Gastrocnemius medialis (tissue), 4 donors: ENCODE data around the gene UGT2A2. TPM values are rescaled to one million over a fixed set of nuclear protein-coding genes. Genes with fewer than 3 reads are reported as not detected.

Experiments
- ATAC-seq, 2 donors: fragments of 150-250 bp; one replicate each; pipeline ENCODE4 v1.9.1; 2016
- DNase-seq, 2 donors: peaks; one replicate each; pipeline ENCODE4 v3.0.0-alpha.2; 2019
- H3K27ac ChIP-seq, 4 donors: fragments of 200-600 bp; sonication (generic); 1 replicate in 1 of 4; 2 replicates in 3 of 4; pipeline ENCODE4 v1.5.1; 2016 to 2018; ENCODE audit warnings: mild to moderate bottlenecking in 2 of 4, moderate library complexity in 1 of 4
- H3K27me3 ChIP-seq, 3 donors: fragments of 200-600 bp; sonication (generic) in 2 of 3; 1 replicate in 1 of 3; 2 replicates in 2 of 3; pipeline versions ENCODE4 v1.5.1 to v1.6.0; 2016 to 2019; ENCODE audit warnings: mild to moderate bottlenecking in 1 of 3, moderate library complexity in 1 of 3
- H3K36me3 ChIP-seq, 2 donors: fragments of 200-600 bp; sonication (generic) in 1 of 2; one replicate each; pipeline ENCODE4 v1.5.1; 2017 to 2018
- H3K4me1 ChIP-seq, 2 donors: fragments of 200-600 bp; sonication (generic) in 1 of 2; one replicate each; pipeline ENCODE4 v1.5.1; 2016 to 2017; ENCODE audit warnings: mild to moderate bottlenecking in 2 of 2
- H3K4me3 ChIP-seq, 4 donors: fragments of 200-600 bp; sonication (generic) in 3 of 4; 1 replicate in 1 of 4; 2 replicates in 3 of 4; pipeline ENCODE4 v1.5.1; 2016 to 2019; ENCODE audit warnings: mild to moderate bottlenecking in 2 of 4
- H3K9me3 ChIP-seq, 3 donors: fragments of 200-600 bp; sonication (generic) in 2 of 3; 1 replicate in 1 of 3; 2 replicates in 2 of 3; pipeline ENCODE4 v1.5.1; 2016 to 2019
- POLR2A ChIP-seq, 2 donors: fragments of 450-650 bp; IDR thresholded peaks; one replicate each; pipeline ENCODE4 v1.6.1; 2017; ENCODE audit warnings: antibody characterized with exemption in 2 of 2, mild to moderate bottlenecking in 2 of 2, moderate library complexity in 2 of 2
- in situ Hi-C, 4 donors: fragments of 200-750 bp; cut with MboI; loops; one replicate each; pipeline versions ENCODE4 v1.15.0 to v1.8.0; 2017; ENCODE audit warnings: low sequenced_read_pairs in 4 of 4
- intact Hi-C: fragments of 100-400 bp; cut with DNase I; formaldehyde crosslinking; loops from one replicate; pipeline ENCODE4 v1.15.1; 2023; ENCODE audit warnings: low total_unique reads
- total RNA-seq, 4 donors: library from RNA; depleted of rRNA; stranded (reverse); fragments of >200 nt; gene quantifications; one replicate each; pipeline versions ENCODE4 v1.1.0 to v1.2.3, GENCODE V29; 2016
- TF ChIP-seq, protein P1 (sequence below), 5 experiments: fragments of 450-650 bp in 3 of 5; fragments of 200-600 bp in 2 of 5; sonication (generic) in 2 of 5; IDR thresholded peaks in 4 of 5; conservative IDR thresholded peaks in 1 of 5; 1 replicate in 4 of 5; 2 replicates in 1 of 5; pipeline ENCODE4 v1.5.1; 2016 to 2019; ENCODE audit warnings: antibody characterized with exemption in 5 of 5, mild to moderate bottlenecking in 3 of 5, moderate library complexity in 3 of 5

Gene UGT2A2
- total RNA-seq, 4 donors from 2014 or later, result not detected

DNA sequence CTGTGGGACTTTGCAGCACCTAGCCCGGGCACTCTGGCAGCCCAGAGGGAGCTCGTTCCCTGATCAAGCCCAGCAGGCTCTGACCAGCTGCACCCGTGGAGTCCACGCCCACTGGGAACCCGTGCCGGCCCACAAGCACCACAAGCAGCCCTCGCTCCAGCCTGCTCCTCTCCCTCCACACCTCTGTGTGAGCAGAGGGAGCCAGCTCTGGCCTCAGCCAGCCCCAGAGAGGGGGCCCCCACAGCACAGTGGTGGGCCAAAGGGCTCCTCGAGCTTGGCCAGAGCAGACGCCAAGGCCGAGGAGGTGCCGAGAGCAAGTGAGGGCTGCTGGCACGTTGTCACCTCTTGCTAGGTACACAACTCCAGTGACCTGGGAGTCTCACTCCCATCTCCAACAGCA lies 18.7 kb upstream of the UGT2A2 start:
- H3K9me3 ChIP-seq, result no peaks in the 10 kb centered on the region
- no peak overlapping the region for H3K4me3 ChIP-seq
- TF ChIP-seq, protein P1, sequence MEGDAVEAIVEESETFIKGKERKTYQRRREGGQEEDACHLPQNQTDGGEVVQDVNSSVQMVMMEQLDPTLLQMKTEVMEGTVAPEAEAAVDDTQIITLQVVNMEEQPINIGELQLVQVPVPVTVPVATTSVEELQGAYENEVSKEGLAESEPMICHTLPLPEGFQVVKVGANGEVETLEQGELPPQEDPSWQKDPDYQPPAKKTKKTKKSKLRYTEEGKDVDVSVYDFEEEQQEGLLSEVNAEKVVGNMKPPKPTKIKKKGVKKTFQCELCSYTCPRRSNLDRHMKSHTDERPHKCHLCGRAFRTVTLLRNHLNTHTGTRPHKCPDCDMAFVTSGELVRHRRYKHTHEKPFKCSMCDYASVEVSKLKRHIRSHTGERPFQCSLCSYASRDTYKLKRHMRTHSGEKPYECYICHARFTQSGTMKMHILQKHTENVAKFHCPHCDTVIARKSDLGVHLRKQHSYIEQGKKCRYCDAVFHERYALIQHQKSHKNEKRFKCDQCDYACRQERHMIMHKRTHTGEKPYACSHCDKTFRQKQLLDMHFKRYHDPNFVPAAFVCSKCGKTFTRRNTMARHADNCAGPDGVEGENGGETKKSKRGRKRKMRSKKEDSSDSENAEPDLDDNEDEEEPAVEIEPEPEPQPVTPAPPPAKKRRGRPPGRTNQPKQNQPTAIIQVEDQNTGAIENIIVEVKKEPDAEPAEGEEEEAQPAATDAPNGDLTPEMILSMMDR (IDR thresholded peaks at IDR 0.05 in 4 of 5, conservative IDR thresholded peaks at IDR 0.05 in 1 of 5), result no peak
- TF ChIP-seq POLR2A (IDR thresholded peaks at IDR 0.05), result no peak
- H3K27ac ChIP-seq, result no peak overlapping the region
- no peak for DNase-seq
- no peaks in the 10 kb centered on the region for H3K27me3 ChIP-seq
- in situ Hi-C loops (loop anchor here in 1 of 4 donors (25.0 kb wide), 1 partner anchor 104 kb away; the partner anchor contains the start of gene SULT1B1), intact Hi-C loops (no loop called here)
- no peaks in the 10 kb centered on the region for H3K4me1 ChIP-seq
- no peak for ATAC-seq
- H3K36me3 ChIP-seq, result no peaks in the 10 kb centered on the region

DNA sequence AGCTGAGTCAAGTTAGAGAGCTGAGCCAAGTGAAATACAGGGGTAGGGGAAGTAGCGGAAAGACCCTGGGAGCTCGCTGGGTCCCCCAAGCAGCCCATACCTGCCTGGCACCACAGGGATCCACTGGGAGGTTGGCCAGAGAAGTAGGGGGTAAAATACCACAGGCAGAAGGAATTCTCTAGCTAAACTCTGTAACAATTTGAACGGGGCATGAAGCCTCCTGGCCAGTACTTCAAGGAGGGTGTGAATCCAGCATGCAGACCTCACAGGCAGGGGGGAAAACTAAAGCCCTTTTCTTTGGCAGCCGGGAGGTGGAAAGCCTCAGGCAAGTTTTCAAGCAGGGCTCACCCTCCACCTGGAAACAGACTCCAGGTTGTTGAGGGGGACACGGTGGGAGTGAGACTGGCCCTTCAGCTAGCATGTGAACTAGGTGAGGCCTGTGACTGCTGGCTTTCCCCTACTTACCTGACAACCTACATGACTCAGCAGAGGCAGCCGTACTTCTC lies 17.3 kb upstream of the UGT2A2 start:
- DNase-seq, result no peak
- in situ Hi-C loops, result loop anchor here in 1 of 4 donors (25.0 kb wide), 1 partner anchor 106 kb away; the partner anchor contains the start of gene SULT1B1
- no peaks in the 10 kb centered on the region for H3K4me1 ChIP-seq
- H3K36me3 ChIP-seq, result no peaks in the 10 kb centered on the region
- intact Hi-C loops, result no loop called here
- H3K9me3 ChIP-seq, result no peaks in the 10 kb centered on the region
- ATAC-seq, result no peak
- TF ChIP-seq, protein P1 (IDR thresholded peaks at IDR 0.05 in 4 of 5, conservative IDR thresholded peaks at IDR 0.05 in 1 of 5), result no peak
- no peak for TF ChIP-seq POLR2A (IDR thresholded peaks at IDR 0.05)
- no peaks in the 10 kb centered on the region for H3K27me3 ChIP-seq
- H3K27ac ChIP-seq, result no peak overlapping the region
- no peak overlapping the region for H3K4me3 ChIP-seq

DNA sequence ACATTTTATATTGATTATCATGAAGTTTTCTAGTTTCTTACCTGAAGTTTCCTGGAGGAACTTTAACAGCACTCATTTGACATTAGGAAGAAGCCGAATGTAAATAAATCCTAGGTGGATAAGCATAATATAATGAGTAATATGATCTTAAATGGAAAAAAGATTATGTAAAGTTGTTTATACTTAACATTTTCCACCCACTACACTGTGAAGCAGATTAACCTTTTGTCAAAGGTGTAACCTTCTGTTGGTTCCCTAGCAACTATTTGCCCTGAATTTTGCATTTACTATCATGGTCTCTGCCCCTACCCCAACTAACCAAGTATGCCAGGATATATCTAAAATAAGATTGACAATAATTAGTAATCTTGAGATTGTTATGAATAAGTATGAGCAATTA lies 13.7 kb upstream of the UGT2A2 start, which contains the start of gene UGT2A1:
UGT2A1 (minus strand) TSS at position 101 of the 400 bp plus-strand sequence. CDS start 5,603 bp downstream, outside the sequence.
- no peak within 1 kb of the TSS for H3K27ac ChIP-seq
- H3K9me3 ChIP-seq, result no peaks in the 10 kb centered on the region
- in situ Hi-C loops, result loop anchor here in 1 of 4 donors (25.0 kb wide), 1 partner anchor 109 kb away; the partner anchor contains the start of gene SULT1B1
- H3K36me3 ChIP-seq, result no peaks in the 10 kb centered on the region
- ATAC-seq (no peak), DNase-seq (no peak)
- no peaks in the 10 kb centered on the region for H3K4me1 ChIP-seq
- no peak for TF ChIP-seq POLR2A (IDR thresholded peaks at IDR 0.05)
- TF ChIP-seq, protein P1 (IDR thresholded peaks at IDR 0.05 in 4 of 5, conservative IDR thresholded peaks at IDR 0.05 in 1 of 5), result no peak
- no peaks in the 10 kb centered on the region for H3K27me3 ChIP-seq
- no peak within 1 kb of the TSS for H3K4me3 ChIP-seq
- intact Hi-C loops, result no loop called here

DNA sequence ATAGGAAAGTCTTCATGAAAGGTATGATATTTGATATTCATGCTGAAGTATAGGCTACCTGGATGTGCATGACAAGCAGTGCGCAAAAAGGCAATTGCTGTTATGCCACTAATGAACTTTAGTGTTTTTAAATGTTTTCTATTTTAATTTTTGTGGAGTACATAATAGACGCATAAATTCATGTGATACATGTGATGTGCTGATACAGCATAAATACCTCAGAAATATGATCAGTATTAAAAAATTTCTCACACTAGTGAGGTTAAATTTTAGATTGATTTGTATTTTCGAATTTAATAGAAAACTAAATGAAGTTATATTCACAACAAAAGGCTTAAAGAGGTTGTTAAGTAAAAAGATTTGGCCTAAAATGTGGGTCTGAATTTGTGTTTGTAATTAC lies 11.4 kb upstream of the UGT2A2 start:
- intact Hi-C loops, result no loop called here
- Histone ChIP-seq H3K4me3 (no peak overlapping the region), H3K36me3 (no peaks in the 10 kb centered on the region), H3K9me3 (no peaks in the 10 kb centered on the region), H3K4me1 (no peaks in the 10 kb centered on the region), H3K27me3 (no peaks in the 10 kb centered on the region), H3K27ac (no peak overlapping the region)
- DNase-seq (no peak), ATAC-seq (no peak)
- in situ Hi-C loops, result loop anchor here in 1 of 4 donors (25.0 kb wide), 1 partner anchor 111 kb away; the partner anchor contains the start of gene SULT1B1
- TF ChIP-seq, protein P1 (IDR thresholded peaks at IDR 0.05 in 4 of 5, conservative IDR thresholded peaks at IDR 0.05 in 1 of 5), result no peak
- TF ChIP-seq POLR2A (IDR thresholded peaks at IDR 0.05), result no peak
